Occipital lobe (tissue), 2 donors: ENCODE data around the gene TACC2. TPM values are rescaled to one million over a fixed set of nuclear protein-coding genes. Genes with fewer than 3 reads are reported as not detected.
"Not testable (repeated sequence)": the region's sequence is repeated elsewhere in the genome, so short reads cannot be mapped to it uniquely, and the experiment has no call there.

Experiments
- DNase-seq: peaks from one replicate; lab custom pipeline; 2025; lab: John Stamatoyannopoulos, UW
- total RNA-seq: library from RNA; depleted of rRNA; stranded (reverse); fragments of >200 nt; gene quantifications from one replicate; pipeline ENCODE4 v1.2.3, GENCODE V29; 2014

The TACC2 gene
- total RNA-seq, 1 donor from 2014 or later, result 16.1 TPM

- DNase-seq, result no peak
Measured at GRCh38 chr10:122087436-122087835, 98.5 kb downstream of the TACC2 start.

DNA sequence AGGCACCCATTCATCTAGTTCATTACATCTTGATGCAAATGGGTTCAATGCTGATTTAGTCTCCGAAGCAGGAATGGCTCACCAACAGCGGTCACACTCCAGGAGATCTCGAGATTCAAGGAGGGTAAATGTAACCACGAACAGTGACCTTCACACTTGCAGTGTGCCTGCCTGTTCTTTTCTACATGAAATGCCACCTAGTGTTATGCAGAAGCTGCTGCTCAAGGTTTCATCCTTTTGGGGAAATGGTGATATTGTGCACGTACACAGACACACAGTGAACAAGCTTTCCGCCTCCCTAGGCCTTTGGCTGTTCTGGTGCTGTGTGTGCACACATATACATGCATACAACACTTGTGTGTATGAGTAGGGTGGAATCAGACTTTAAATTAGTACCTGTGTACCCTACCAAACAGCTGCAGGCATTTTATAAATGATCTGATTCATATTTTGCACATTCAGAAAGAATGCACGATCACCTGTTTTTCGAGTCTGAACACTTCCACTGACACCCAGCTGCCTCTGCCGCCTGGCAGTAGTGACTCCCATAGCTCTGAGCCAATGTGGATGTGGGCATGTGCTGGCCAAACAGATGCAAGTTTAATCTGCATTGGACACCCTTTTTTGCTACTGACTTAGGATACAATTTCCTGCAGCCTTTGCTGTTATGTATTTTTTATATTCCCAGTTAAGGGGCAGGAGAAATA, 100.5 kb downstream of the TACC2 start:
- DNase-seq, result no peak

- no peak for DNase-seq
Measured at GRCh38 chr10:122091722-122092121, 102.8 kb downstream of the TACC2 start.

DNA sequence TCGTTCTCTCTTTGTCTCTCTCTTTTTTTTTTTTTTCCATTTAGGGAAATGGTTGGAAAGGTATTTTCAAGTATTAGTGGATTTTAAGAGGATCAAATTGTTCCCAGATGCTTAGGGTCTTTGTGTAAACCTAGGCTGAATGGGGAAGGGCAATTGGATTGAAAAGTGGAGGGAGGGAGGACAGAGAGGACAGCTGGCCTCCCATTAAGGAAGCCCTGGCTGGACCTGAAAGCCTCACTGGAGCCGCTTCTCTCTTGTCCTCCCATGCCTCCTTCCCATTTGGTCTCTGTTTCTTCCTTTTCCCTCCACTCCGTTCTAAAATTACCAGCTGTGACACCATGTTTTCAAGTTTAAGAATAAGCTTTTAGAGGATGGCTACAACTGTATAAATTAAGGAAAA, 104.1 kb downstream of the TACC2 start:
- DNase-seq, result no peak

GRCh38 chr10:122096181-122096580, 107.2 kb downstream of the TACC2 start:
- not testable (repeated sequence) for DNase-seq

DNA sequence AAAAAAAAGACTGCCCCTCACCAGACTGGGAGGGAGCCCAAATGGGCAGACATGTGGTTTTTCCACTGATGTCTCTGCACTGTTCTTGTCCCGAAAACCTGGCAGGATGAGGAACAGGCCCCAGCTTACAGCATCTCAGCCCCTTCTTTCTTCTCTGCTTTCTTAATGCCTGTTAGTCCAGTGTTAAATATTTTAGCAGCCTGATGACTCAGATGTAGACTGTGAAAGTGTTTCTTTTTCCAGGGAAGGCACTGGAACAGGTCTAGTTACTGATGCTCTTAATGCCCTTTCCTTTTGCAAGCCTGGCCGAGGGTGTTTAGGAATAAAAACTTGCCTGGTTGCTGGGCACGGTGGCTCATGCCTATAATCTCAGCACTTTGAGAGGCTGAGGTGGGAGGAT, 107.7 kb downstream of the TACC2 start:
- DNase-seq, result no peak

- no peak for DNase-seq
Measured at GRCh38 chr10:122097935-122098334, 109.0 kb downstream of the TACC2 start.

- no peak for DNase-seq
Measured at GRCh38 chr10:122098924-122099323, 110.0 kb downstream of the TACC2 start.

DNA sequence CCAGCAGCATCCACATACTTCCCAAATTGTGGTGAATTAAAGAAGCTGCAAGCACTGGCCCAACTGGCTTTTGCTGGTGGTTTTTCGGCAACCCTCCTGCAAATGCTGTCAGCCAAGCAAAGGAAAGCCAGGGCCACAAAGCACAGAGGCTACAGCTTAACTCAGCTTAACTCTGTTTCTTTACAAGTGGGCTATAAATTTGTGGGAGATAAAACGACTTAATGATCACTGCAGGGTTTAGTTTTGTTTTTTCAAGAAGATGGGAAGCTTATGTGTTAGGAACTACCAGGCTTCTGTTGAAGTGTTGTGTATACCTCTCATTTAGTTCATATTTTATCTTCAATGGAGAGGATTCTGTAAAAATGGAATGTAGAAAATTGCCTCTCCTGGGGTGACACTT, 110.6 kb downstream of the TACC2 start:
- DNase-seq, result no peak

GRCh38 chr10:122102146-122102868, 113.3 kb downstream of the TACC2 start:
- DNase-seq, result no peak

GRCh38 chr10:122102869-122103525, 114.0 kb downstream of the TACC2 start:
- DNase-seq, result no peak

DNA sequence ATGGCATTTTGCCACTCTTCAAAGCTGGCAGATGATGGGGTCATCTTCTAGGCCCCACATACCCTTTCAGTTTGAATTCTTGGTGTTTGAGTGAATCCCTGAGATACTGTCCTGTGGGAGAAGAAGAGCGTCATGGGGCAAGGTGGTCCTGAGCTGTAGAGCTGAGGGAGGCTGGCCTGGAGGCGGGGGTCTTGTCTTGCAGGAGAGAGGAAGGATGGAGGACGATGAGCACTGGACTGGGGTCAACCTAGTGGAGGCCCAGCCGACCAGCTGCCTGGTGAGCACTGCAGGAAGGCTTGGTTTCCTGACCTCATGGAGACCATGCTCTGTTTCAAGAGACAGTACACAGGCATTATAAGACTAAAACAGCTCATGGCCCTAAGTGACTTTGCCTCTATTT, 114.6 kb downstream of the TACC2 start:
- no peak for DNase-seq

- not testable (repeated sequence) for DNase-seq
Measured at GRCh38 chr10:122108786-122109185, 119.8 kb downstream of the TACC2 start.

DNA sequence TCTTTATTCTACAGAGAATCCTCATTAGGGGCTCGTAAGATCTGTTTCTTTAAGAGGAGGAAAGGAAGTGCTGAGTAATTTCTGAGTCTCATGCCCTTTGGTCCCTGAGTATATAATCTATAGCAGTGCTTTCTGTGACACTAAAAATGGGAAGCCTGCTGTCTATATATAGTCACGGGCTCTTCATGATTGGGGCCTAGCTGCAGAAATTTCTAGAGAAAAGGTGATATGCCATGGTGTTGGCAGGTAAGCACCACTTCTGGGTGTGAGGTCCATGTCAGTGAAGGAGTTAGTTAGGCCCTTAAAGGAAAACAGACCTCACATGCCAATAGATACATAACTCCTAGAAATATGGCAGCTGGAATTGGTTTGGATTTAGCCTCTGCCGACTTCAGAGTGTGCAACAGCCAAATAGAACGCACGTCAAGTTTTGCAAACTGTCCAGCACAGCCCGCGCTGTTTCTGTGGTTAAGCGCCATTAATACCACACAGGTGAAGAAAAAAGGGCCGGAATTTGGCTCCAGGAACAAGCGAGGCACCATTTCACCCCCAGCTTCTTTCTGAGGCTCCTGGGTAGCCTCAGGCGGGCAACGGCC, 123.2 kb downstream of the TACC2 start:
- DNase-seq, result no peak

GRCh38 chr10:122112625-122113160, 123.7 kb downstream of the TACC2 start:
- peak; percentile 23 for DNase-seq

GRCh38 chr10:122113161-122113944, 124.4 kb downstream of the TACC2 start:
- no peak for DNase-seq

DNA sequence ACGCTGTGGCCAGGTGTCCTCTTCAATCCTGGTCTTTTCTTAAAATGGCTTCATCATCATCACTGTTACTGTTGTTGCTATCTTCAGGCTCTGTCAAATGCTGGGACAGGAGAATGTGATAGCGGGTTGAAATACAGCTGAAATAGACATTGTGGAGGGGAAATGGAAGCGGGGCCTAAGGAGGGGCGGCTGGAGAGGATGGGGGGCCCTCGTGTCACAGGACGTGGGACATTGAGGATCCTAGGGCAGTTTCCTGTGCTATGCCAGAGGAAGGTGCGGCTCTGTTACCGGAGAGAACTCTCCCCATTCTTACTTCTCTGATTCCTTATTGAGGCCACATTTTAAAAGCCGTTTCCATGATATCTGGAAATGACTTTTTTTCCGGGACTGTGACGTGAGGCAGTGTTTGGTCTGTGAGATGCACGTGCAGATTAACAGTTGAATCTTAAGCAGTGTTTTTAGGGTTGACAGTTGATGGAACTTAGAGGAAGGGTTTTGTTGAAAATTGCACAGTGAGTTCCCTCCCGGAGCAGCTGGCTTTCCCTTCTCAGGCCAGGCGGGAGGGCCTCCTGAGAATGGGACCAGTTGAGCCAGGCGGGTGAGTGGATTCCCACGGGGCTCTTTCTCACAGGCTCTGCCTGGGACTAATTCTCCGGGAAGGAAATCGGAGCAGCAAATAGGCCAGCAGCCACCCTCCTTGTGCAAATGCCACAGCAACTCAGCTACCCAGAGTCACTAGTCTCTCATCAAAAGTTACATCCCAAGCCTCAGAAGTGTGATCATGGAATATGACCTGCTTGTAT, 125.2 kb downstream of the TACC2 start:
- no peak for DNase-seq

DNA sequence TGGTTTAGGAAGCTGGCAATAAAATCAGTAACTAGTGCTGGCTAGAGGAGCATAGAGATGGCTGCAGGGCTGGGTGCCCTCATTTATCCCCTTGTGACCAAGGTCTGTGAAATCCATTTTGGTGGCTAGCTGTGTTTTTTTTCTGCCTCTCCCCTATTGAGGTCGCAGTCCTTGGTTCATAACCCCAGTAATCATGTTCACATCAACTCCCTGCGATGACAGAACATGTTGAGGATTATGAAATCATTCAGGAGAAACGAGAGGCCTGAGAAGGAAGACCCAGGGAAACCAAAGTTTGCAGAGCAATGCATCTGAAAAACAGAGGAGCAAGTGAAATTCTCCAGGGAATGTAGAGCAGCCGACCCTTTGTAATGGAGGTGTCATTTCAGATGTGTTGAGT, 126.9 kb downstream of the TACC2 start:
- DNase-seq, result no peak

GRCh38 chr10:122116331-122116730, 127.4 kb downstream of the TACC2 start:
- DNase-seq, result no peak

DNA sequence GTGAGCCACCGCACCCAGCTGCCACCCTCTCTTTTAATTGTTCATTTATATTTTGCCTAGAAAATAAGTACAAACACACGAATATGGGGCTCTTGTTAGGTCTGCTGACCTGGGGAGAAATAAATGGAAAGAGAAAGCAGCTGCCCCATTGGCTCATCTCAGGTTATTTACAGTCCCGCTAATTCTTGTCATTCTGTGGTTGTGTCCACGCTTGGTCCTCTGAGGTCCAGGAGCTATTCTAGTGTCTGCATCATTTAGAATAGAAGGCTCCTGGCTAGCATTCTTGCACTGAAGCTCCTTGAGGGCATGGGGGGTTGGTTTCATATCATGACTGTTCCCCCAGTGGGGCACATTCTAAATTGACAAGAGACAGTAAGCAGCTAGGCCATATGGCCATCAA, 128.5 kb downstream of the TACC2 start:
- DNase-seq, result no peak
